Nephron progenitor cell (in vitro differentiated cells): ENCODE data around the gene HEY2.
"Not testable (repeated sequence)": the region's sequence is repeated elsewhere in the genome, so short reads cannot be mapped to it uniquely, and the experiment has no call there.

ENCODE experiments used
- DNase-seq: peaks from one replicate; pipeline ENCODE4 v3.0.0; 2021
- H3K27ac Mint-ChIP-seq: 2 replicates; pipeline ENCODE4 v1.8.0; 2021; ENCODE audit warnings: mild to moderate bottlenecking, moderate library complexity, mixed read lengths
- H3K27me3 Mint-ChIP-seq: 2 replicates; pipeline ENCODE4 v1.8.0; 2021; ENCODE audit warnings: mild to moderate bottlenecking, low read depth, mixed read lengths; ENCODE audit not compliant: poor library complexity
- H3K36me3 Mint-ChIP-seq: 2 replicates; pipeline ENCODE4 v1.8.0; 2021; ENCODE audit warnings: low read depth, mixed read lengths
- H3K4me1 Mint-ChIP-seq: 2 replicates; pipeline ENCODE4 v1.8.0; 2021; ENCODE audit warnings: mixed read lengths
- H3K4me3 Mint-ChIP-seq: 2 replicates; pipeline ENCODE4 v1.8.0; 2021; ENCODE audit warnings: mild to moderate bottlenecking, moderate library complexity, mixed read lengths
- H3K9me3 Mint-ChIP-seq: 2 replicates; pipeline ENCODE4 v1.8.0; 2021; ENCODE audit warnings: mild to moderate bottlenecking, moderate library complexity, mixed read lengths
- CTCF ChIP-seq: fragments of 200-600 bp; sonication (generic); IDR thresholded peaks from 2 replicates; pipeline ENCODE4 v1.5.0; 2021; ENCODE audit warnings: antibody characterized with exemption

Gene HEY2

GRCh38 chr6:125749173-125749864 is at the start of gene HEY2:
Gene HEY2, plus strand, starts transcription at chr6:125749632. Its CDS starts 145 bp downstream, at chr6:125749777.
- Mint-ChIP-seq H3K9me3 (no peaks in the 10 kb centered on the region), H3K36me3 (no peaks in the 10 kb centered on the region), H3K4me1 (peaks cover 76% of the 10 kb centered on the region), H3K27me3 (no peaks in the 10 kb centered on the region), H3K27ac (peak within 1 kb of the TSS; percentile 99), H3K4me3 (peak within 1 kb of the TSS; percentile 99)
- TF ChIP-seq CTCF, result no peak
- peak; percentile 97 for DNase-seq

GRCh38 chr6:125700581-125701353 is 48.7 kb upstream of the HEY2 start:
- peaks cover 9% of the 10 kb centered on the region for H3K27me3 Mint-ChIP-seq
- peaks cover 14% of the 10 kb centered on the region for H3K9me3 Mint-ChIP-seq
- peak overlapping the region; percentile 98 for H3K27ac Mint-ChIP-seq

GRCh38 chr6:125701354-125701668 is 48.1 kb upstream of the HEY2 start:
- peak overlapping the region; percentile 1 for H3K4me3 Mint-ChIP-seq
- H3K9me3 Mint-ChIP-seq, result peaks cover 16% of the 10 kb centered on the region
- peaks cover 4% of the 10 kb centered on the region for H3K36me3 Mint-ChIP-seq
- H3K27ac Mint-ChIP-seq, result peak overlapping the region; percentile 89
- no peak for DNase-seq
- no peak for TF ChIP-seq CTCF
- H3K4me1 Mint-ChIP-seq, result peaks cover 41% of the 10 kb centered on the region
- H3K27me3 Mint-ChIP-seq, result peaks cover 13% of the 10 kb centered on the region

More at GRCh38 chr6:125700581-125701353, 48.7 kb upstream of the HEY2 start:
- Mint-ChIP-seq H3K36me3 (no peaks in the 10 kb centered on the region), H3K4me3 (peak overlapping the region; percentile 1), H3K4me1 (peaks cover 41% of the 10 kb centered on the region)
- no peak for TF ChIP-seq CTCF
- peak; percentile 3 for DNase-seq

- Mint-ChIP-seq H3K4me1 (peaks cover 40% of the 10 kb centered on the region), H3K27me3 (peaks cover 22% of the 10 kb centered on the region), H3K36me3 (peaks cover 18% of the 10 kb centered on the region), H3K27ac (peak overlapping the region; percentile 84), H3K9me3 (peaks cover 17% of the 10 kb centered on the region)
- DNase-seq, H3K4me3 Mint-ChIP-seq: not testable (repeated sequence)
Observed at GRCh38 chr6:125703882-125704281, 45.5 kb upstream of the HEY2 start.

GRCh38 chr6:125707615-125708243 is 41.7 kb upstream of the HEY2 start:
- Mint-ChIP-seq H3K27me3 (peaks cover 25% of the 10 kb centered on the region), H3K36me3 (peaks cover 44% of the 10 kb centered on the region), H3K4me3 (no peak overlapping the region), H3K9me3 (peaks cover 50% of the 10 kb centered on the region), H3K27ac (no peak overlapping the region), H3K4me1 (peaks cover 3% of the 10 kb centered on the region)
- no peak for DNase-seq
- TF ChIP-seq CTCF, result no peak

- peaks cover 15% of the 10 kb centered on the region for H3K4me1 Mint-ChIP-seq
- DNase-seq, result no peak
- H3K4me3 Mint-ChIP-seq, result no peak overlapping the region
- H3K36me3 Mint-ChIP-seq, result peaks cover 51% of the 10 kb centered on the region
- no peak for TF ChIP-seq CTCF
- no peak overlapping the region for H3K27ac Mint-ChIP-seq
- H3K9me3 Mint-ChIP-seq, result peaks cover 58% of the 10 kb centered on the region
- H3K27me3 Mint-ChIP-seq, result peaks cover 13% of the 10 kb centered on the region
Observed at GRCh38 chr6:125711013-125711675, 38.3 kb upstream of the HEY2 start.
